ENCODE measurements around the gene MICA. TPM values are rescaled to one million over a fixed set of nuclear protein-coding genes. Genes with fewer than 3 reads are reported as not detected.
"Not testable (repeated sequence)": the region's sequence is repeated elsewhere in the genome, so short reads cannot be mapped to it uniquely, and the experiment has no call there.

Gene MICA
- total and polyA plus RNA-seq, 8 donors, result 2.0 to 13.6 (median 11.8) TPM

DNA sequence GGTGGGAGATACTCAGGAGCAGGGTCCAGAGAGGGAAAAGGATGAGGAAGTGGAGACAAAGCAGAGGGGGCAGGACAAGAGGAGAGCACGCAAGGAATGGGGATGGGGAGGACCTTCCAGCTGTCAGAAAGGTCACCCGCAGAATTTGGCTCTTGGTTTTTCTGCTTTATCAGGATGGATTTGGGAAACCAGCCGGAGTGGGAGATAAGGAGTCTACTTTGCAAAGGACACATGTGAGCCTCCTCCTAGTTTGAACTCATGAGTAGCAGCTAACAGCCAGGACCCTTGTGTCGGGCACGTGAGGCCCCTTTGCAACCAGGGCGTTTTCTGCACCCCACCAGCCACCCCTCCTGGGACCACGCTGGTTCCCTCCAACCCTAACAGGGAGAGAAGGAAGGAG is 7.6 kb upstream of the MICA start:
- TF ChIP-seq POLR2AphosphoS5 (IDR thresholded peaks at IDR 0.05) (no peak), EP300 (IDR thresholded peaks at IDR 0.05) (no peak), POLR2A (IDR thresholded peaks at IDR 0.05) (no peak)
- TF ChIP-seq, protein P1, sequence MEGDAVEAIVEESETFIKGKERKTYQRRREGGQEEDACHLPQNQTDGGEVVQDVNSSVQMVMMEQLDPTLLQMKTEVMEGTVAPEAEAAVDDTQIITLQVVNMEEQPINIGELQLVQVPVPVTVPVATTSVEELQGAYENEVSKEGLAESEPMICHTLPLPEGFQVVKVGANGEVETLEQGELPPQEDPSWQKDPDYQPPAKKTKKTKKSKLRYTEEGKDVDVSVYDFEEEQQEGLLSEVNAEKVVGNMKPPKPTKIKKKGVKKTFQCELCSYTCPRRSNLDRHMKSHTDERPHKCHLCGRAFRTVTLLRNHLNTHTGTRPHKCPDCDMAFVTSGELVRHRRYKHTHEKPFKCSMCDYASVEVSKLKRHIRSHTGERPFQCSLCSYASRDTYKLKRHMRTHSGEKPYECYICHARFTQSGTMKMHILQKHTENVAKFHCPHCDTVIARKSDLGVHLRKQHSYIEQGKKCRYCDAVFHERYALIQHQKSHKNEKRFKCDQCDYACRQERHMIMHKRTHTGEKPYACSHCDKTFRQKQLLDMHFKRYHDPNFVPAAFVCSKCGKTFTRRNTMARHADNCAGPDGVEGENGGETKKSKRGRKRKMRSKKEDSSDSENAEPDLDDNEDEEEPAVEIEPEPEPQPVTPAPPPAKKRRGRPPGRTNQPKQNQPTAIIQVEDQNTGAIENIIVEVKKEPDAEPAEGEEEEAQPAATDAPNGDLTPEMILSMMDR (IDR thresholded peaks at IDR 0.05), result no peak
- H3K27ac ChIP-seq, result no peak overlapping the region
- intact Hi-C loops (cut with DNase I; ENCODE audit: low total_unique reads), result loop anchor here (5.0 kb wide), 1 partner anchor 46 kb away; no protein-coding TSS in a partner anchor
- H3K4me3 ChIP-seq, result no peak overlapping the region
- H3K4me1 ChIP-seq, result peaks cover 0 to 35% (median 21%) of the 10 kb centered on the region in 4 donors
- 70 to 83% (median 78%) methylated on average over 7 of the region's 7 CpGs for WGBS, 5 donors
- DNase-seq, result no peak
- H3K36me3 ChIP-seq, result peaks cover 0 to 16% (median 4%) of the 10 kb centered on the region in 4 donors
- H3K9me3 ChIP-seq, result no peaks in the 10 kb centered on the region
- no peaks in the 10 kb centered on the region for H3K27me3 ChIP-seq

DNA sequence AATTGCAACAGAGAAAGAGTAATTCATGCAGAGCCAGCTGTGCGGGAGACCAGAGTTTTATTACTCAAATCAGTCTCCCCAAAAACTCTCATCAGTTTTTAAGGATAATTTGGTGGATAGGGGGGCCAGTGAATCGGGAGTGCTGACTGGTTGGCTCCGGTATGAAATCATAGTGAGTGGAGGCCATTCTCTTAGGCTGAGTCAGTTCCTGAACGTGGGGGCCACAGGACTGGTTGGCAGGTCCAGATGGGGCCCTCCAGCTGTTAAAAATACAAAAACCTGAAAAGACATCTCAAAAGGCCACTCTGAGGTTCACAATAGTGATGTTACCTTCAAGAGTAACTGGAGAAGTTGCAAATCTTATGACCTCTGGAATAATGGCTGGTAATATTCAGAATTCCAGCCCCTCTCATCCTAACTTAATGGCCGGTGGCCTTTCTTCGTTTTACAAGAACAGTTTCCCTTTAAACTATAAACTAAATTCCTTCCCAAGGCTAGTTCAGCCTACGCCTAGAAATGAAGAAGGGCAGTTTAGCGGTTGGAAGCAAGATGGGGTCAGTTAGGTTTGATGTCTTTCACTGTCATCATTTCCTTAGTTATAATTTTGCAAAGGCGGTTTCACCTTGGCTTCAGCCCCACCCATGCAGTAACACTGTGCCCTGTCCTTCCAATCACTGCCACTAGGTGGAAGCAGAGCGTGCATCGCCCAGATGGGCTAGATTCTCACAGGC is 6.8 kb upstream of the MICA start:
- TF ChIP-seq POLR2AphosphoS5 (IDR thresholded peaks at IDR 0.05) (peak in 2 of 3 donors; percentile 36 to 60), EP300 (IDR thresholded peaks at IDR 0.05) (no peak), POLR2A (IDR thresholded peaks at IDR 0.05) (no peak)
- TF ChIP-seq, protein P1 (IDR thresholded peaks at IDR 0.05), result peak in 5 of 7 experiments; percentile 64 to 98 (median 94)
- Histone ChIP-seq H3K27ac (no peak overlapping the region), H3K9me3 (no peaks in the 10 kb centered on the region), H3K4me1 (peaks cover 2 to 43% (median 26%) of the 10 kb centered on the region in 4 donors), H3K4me3 (no peak overlapping the region), H3K27me3 (no peaks in the 10 kb centered on the region), H3K36me3 (peaks cover 0 to 16% (median 4%) of the 10 kb centered on the region in 4 donors)
- DNase-seq, result peak; percentile 88 to 89
- 40 to 46% (median 43%) methylated on average over 11 of the region's 11 CpGs for WGBS, 5 donors
- intact Hi-C loops (cut with DNase I; ENCODE audit: low total_unique reads), result loop anchor here (5.0 kb wide), 1 partner anchor 46 kb away; no protein-coding TSS in a partner anchor

DNA sequence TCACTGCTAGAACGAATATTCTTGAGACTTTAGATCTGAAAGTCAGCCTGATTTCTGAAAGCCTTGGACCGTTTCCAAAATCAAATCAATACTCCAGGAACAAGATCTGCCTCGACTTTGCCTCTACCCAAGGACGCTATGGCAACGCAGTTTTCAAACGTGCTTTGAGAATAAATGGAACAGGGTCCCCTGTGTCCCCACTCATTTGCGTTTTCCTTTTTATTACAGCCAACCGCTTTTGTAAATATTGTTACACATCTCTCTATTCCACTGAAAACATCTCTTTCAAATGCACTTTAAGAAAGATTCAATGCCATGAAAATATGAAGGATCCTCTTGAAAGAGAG is 6.3 kb upstream of the MICA start:
- H3K27me3 ChIP-seq, H3K27ac ChIP-seq, DNase-seq, H3K9me3 ChIP-seq, H3K4me3 ChIP-seq: not testable (repeated sequence)
- intact Hi-C loops (cut with DNase I; ENCODE audit: low total_unique reads), result loop anchor here (5.0 kb wide), 1 partner anchor 45 kb away; no protein-coding TSS in a partner anchor
- 18 to 29% (median 26%) methylated on average over 8 of the region's 8 CpGs for WGBS, 5 donors
- Histone ChIP-seq H3K4me1 (peaks cover 7 to 48% (median 31%) of the 10 kb centered on the region in 4 donors), H3K36me3 (peaks cover 0 to 16% (median 4%) of the 10 kb centered on the region in 4 donors)

DNA sequence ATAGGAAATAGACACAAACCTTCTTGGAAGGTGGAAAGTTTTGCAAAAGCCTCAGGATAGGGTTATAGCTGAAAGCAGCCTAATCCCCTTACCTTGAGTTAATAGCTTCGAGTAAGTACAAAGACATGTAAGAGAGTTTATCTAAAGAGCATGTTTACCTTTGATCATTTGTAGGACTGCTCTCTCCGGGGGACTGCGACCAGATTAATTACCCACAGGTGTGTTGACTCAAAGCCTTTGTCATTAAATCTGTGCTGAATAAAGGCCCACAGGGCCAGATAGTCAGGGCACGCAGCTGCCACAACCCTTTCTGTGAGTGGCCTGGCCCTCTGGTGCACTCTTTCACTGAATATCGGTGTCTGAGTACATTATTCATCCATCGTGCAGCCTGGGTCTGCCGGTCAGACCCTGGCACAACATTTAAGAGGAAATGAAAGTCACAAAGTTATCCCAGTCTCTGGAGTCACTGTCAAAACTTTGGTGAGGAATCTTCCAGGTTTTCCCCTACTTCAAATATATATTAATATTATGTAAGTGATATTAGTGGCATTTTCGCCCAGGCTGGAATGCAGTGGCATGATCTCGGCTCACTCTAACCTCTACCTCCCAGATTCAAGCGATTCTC is 5.4 kb upstream of the MICA start:
- H3K27me3 ChIP-seq, result no peaks in the 10 kb centered on the region
- WGBS, 5 donors, result 51 to 70% (median 63%) methylated on average over 10 of the region's 10 CpGs
- peaks cover 0 to 16% (median 4%) of the 10 kb centered on the region in 4 donors for H3K36me3 ChIP-seq
- H3K4me3 ChIP-seq, result no peak overlapping the region
- no peaks in the 10 kb centered on the region for H3K9me3 ChIP-seq
- intact Hi-C loops (cut with DNase I; ENCODE audit: low total_unique reads), result loop anchor here (5.0 kb wide), 1 partner anchor 44 kb away; no protein-coding TSS in a partner anchor
- no peak for DNase-seq
- peak overlapping the region in 1 of 5 donors; percentile 9 for H3K27ac ChIP-seq
- H3K4me1 ChIP-seq, result peaks cover 16 to 57% (median 40%) of the 10 kb centered on the region in 4 donors
- TF ChIP-seq POLR2A (IDR thresholded peaks at IDR 0.05) (no peak), POLR2AphosphoS5 (IDR thresholded peaks at IDR 0.05) (no peak), EP300 (IDR thresholded peaks at IDR 0.05) (no peak)
- TF ChIP-seq, protein P1 (IDR thresholded peaks at IDR 0.05), result no peak
